Tibial artery (tissue), 4 donors: ENCODE data around the gene ZNF492.

Source experiments
- DNase-seq, 2 donors: peaks; one replicate each; pipeline ENCODE4 v3.0.0-alpha.2; 2019
- H3K27ac ChIP-seq, 2 donors: fragments of 200-600 bp; sonication (generic) in 1 of 2; 1 replicate in 1 of 2; 2 replicates in 1 of 2; pipeline ENCODE4 v1.5.1; 2018 to 2019; ENCODE audit warnings: mild to moderate bottlenecking in 1 of 2
- H3K27me3 ChIP-seq, 2 donors: fragments of 200-600 bp; sonication (generic) in 1 of 2; one replicate each; pipeline versions ENCODE4 v1.5.1 to v1.6.0; 2016 to 2019
- H3K36me3 ChIP-seq, 3 donors: fragments of 200-600 bp; sonication (generic) in 2 of 3; one replicate each; pipeline ENCODE4 v1.5.1; 2016 to 2019; ENCODE audit warnings: mild to moderate bottlenecking in 2 of 3
- H3K4me1 ChIP-seq, 4 donors: fragments of 200-600 bp; sonication (generic) in 2 of 4; 1 replicate in 3 of 4; 2 replicates in 1 of 4; pipeline ENCODE4 v1.5.1; 2016 to 2019
- H3K4me3 ChIP-seq, 2 donors: fragments of 200-600 bp; sonication (generic) in 1 of 2; 1 replicate in 1 of 2; 2 replicates in 1 of 2; pipeline ENCODE4 v1.5.1; 2018 to 2019; ENCODE audit warnings: mild to moderate bottlenecking in 2 of 2
- H3K9me3 ChIP-seq, 3 donors: fragments of 200-600 bp; sonication (generic) in 1 of 3; one replicate each; pipeline ENCODE4 v1.5.1; 2016 to 2019
- intact Hi-C: fragments of 100-400 bp; cut with DNase I; formaldehyde crosslinking; loops from one replicate; pipeline ENCODE4 v1.15.0; 2023; ENCODE audit warnings: low total_unique reads
- TF ChIP-seq, protein P1 (sequence below), 2 experiments: fragments of 200-600 bp in 1 of 2; fragments of 450-650 bp in 1 of 2; IDR thresholded peaks; one replicate each; pipeline ENCODE4 v1.5.1; 2017 to 2019; ENCODE audit warnings: antibody characterized with exemption in 2 of 2, mild to moderate bottlenecking in 1 of 2, moderate library complexity in 1 of 2

ZNF492 gene

DNA sequence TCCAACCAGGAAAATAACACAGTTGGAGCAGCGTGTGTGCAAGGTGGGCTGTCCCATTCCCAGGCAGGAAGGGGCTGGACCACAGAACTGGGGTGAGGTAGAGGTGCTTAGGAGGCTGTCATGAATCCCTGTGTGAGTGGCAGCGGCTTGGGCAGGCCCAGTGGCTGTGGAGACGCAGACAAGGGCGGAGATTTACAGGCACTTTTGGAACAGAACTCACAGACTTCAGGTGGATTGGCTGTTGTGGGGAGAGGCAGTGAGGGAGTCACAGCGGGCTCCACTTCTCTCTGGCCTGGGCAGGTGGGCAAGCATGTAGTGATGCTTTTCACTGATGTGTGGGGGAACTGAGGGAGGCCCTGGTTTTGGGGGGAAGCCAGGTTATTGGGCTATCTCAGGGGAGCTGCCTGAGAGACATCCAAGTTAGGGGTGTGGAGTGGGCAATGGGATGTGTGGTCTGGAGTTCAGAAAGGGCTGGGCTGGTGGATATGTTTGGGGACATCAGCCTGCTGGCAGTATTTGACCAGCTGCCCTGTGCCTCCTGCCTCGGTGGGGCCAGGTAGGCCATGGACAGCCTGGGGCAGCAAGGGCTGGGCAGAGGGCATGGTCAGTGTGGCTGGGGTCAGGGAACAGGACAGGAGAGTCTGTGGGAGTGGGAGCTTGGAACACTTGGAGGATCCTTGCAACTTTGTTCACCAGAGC, 27.0 kb upstream of the ZNF492 start:
- TF ChIP-seq, protein P1, sequence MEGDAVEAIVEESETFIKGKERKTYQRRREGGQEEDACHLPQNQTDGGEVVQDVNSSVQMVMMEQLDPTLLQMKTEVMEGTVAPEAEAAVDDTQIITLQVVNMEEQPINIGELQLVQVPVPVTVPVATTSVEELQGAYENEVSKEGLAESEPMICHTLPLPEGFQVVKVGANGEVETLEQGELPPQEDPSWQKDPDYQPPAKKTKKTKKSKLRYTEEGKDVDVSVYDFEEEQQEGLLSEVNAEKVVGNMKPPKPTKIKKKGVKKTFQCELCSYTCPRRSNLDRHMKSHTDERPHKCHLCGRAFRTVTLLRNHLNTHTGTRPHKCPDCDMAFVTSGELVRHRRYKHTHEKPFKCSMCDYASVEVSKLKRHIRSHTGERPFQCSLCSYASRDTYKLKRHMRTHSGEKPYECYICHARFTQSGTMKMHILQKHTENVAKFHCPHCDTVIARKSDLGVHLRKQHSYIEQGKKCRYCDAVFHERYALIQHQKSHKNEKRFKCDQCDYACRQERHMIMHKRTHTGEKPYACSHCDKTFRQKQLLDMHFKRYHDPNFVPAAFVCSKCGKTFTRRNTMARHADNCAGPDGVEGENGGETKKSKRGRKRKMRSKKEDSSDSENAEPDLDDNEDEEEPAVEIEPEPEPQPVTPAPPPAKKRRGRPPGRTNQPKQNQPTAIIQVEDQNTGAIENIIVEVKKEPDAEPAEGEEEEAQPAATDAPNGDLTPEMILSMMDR (IDR thresholded peaks at IDR 0.05): no peak
- intact Hi-C loops: no loop called here
- peak in 1 of 2 donors; percentile 2 for DNase-seq

DNA sequence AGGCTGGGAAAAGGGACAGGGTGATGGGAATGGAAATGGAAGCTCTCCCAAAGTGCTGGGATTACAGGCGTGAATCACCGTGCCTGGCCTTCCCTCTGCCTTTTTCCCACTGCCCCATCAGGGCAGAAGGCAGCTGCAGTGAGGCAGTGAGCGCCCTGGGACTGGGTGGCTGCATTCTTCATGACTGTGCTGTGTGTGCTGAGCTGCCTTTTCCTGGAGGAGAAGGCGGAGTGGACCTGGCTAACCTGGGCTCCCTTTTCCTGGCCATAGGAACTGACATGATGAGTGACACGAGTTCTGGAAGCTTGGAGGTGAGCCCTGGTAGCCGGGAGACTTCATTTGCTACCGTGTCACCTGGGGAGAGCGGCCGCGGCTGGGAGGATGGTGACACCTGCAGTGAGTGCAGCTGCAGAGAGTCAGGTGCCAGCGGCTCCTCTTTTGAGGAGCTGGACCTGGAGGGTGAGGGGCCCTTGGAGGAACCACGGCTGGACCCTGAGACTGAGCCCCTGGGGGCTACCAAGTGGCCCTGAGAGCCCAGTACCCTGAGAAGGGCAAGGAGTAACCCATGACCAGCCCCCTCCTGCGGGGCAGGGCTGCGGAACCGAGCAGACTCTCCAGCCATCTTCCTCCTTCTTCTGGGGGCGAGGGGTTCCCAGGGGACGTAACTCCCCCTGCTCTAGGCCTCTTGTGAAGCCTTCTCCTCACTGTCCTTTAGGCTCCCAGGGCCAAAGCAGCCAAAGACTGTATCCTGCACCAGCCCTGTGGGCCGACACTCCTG, 26.3 kb upstream of the ZNF492 start:
- Histone ChIP-seq H3K27ac (no peak overlapping the region), H3K36me3 (no peaks in the 10 kb centered on the region), H3K9me3 (no peaks in the 10 kb centered on the region), H3K4me3 (no peak overlapping the region), H3K4me1 (no peaks in the 10 kb centered on the region), H3K27me3 (no peaks in the 10 kb centered on the region)
- TF ChIP-seq, protein P1 (IDR thresholded peaks at IDR 0.05): no peak
- intact Hi-C loops: no loop called here
- DNase-seq: peak in 1 of 2 donors; percentile 8

More for the DNA sequence above, 27.0 kb upstream of the ZNF492 start:
- no peaks in the 10 kb centered on the region for H3K9me3 ChIP-seq
- no peak overlapping the region for H3K27ac ChIP-seq
- peaks cover 0 to 5% of the 10 kb centered on the region in 2 donors for H3K27me3 ChIP-seq
- H3K4me1 ChIP-seq: no peaks in the 10 kb centered on the region
- H3K36me3 ChIP-seq: no peaks in the 10 kb centered on the region
- no peak overlapping the region for H3K4me3 ChIP-seq

DNA sequence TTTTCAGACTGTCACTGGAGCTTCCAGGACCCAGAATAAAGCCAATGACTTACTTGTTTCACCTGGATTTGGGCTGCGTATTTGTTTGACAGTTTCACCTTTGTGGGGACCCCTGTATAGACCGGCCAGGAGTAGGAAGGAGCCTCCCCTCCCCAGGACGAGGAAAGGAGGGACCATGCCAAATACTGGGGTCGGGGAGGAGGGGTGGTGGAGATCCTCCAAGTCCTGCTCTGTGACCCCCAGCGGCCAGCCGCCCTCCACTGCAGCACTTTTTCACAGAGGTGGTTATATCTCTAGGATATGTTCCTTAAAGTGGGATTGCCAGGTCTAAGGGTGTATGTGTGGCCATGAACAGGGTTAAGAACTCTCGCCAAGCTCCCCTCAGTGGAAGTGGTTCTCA, 25.7 kb upstream of the ZNF492 start:
- Histone ChIP-seq H3K9me3 (no peaks in the 10 kb centered on the region), H3K4me1 (no peaks in the 10 kb centered on the region), H3K4me3 (no peak overlapping the region), H3K36me3 (no peaks in the 10 kb centered on the region), H3K27ac (no peak overlapping the region), H3K27me3 (no peaks in the 10 kb centered on the region)
- intact Hi-C loops: no loop called here
- DNase-seq: peak in 1 of 2 donors; percentile 17
- TF ChIP-seq, protein P1 (IDR thresholded peaks at IDR 0.05): no peak

DNA sequence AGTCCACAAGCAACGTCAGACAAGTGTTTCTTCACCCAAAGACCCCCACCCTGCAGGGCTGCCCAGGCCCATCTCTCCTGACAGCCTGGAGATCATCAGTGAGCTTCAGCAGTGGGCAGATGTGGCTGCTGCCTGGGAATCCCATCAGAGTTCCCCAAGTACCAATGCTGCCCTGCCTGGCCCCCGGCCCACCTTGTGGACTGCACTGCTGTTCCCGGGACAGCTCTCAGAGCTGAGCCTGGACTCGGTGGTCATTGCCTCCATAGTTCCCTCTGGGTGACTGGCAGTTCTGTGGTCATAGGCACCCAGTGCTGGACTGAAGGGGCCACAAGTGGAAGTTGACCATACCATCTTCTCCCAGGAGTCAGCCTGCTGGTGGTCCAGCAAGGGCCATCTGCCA, 24.5 kb upstream of the ZNF492 start:
- Histone ChIP-seq H3K36me3 (no peaks in the 10 kb centered on the region), H3K4me1 (no peaks in the 10 kb centered on the region), H3K4me3 (no peak overlapping the region), H3K27me3 (no peaks in the 10 kb centered on the region), H3K9me3 (no peaks in the 10 kb centered on the region), H3K27ac (no peak overlapping the region)
- TF ChIP-seq, protein P1 (IDR thresholded peaks at IDR 0.05): no peak
- peak in 1 of 2 donors; percentile 8 for DNase-seq
- intact Hi-C loops: no loop called here

DNA sequence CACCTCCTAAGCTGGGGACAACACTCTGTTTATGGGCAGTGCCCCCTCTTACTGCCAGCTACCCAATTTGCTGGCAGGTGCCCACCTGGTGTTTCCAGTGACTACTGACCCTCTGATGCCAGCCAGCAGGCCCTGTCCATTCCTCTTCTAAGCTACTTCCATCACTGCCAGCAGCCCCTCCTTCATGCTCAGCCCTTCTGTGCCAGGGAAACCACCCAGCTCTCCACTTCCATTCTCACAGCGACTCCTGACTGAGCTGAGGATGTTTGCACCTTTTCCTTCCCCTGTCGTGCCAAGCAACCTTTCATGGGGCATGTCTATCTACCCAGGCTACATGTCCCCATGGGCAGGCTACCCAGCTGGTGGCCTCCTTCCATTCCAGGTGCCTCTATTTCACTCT, 24.0 kb upstream of the ZNF492 start:
- H3K36me3 ChIP-seq: no peaks in the 10 kb centered on the region
- TF ChIP-seq, protein P1 (IDR thresholded peaks at IDR 0.05): no peak
- intact Hi-C loops: no loop called here
- H3K4me3 ChIP-seq: no peak overlapping the region
- H3K9me3 ChIP-seq: no peaks in the 10 kb centered on the region
- no peak overlapping the region for H3K27ac ChIP-seq
- H3K27me3 ChIP-seq: no peaks in the 10 kb centered on the region
- no peaks in the 10 kb centered on the region for H3K4me1 ChIP-seq
- DNase-seq: peak in 1 of 2 donors; percentile 3
